Activated T-cell treated with anti-CD3 and anti-CD28 coated beads, Interleukin-2, amount 50 U/mL, for 1 hour (primary cell): ENCODE measurements around the gene TRIM56.
"Not testable (repeated sequence)": the region's sequence is repeated elsewhere in the genome, so short reads cannot be mapped to it uniquely, and the experiment has no call there.

ENCODE experiments used
- DNase-seq: peaks from one replicate; pipeline ENCODE4 v3.0.0-alpha.2; 2020

Gene TRIM56

GRCh38 chr7:101115215-101115614 is 29.9 kb downstream of the TRIM56 start:
- DNase-seq = no peak

GRCh38 chr7:101116898-101117297 is 31.6 kb downstream of the TRIM56 start:
- no peak for DNase-seq

- DNase-seq = no peak
These were observed 33.6 kb downstream of the TRIM56 start for GRCh38 chr7:101118856-101119255.

GRCh38 chr7:101119876-101120275 is 34.6 kb downstream of the TRIM56 start:
- DNase-seq = no peak

- no peak for DNase-seq
These were observed 35.0 kb downstream of the TRIM56 start for GRCh38 chr7:101120315-101120714.

GRCh38 chr7:101121631-101121990 is 36.3 kb downstream of the TRIM56 start:
- DNase-seq = not testable (repeated sequence)

GRCh38 chr7:101121991-101122932 is 37.0 kb downstream of the TRIM56 start:
- no peak for DNase-seq

GRCh38 chr7:101122933-101123702 is 37.8 kb downstream of the TRIM56 start:
- DNase-seq = no peak

- DNase-seq = no peak
These were observed 38.4 kb downstream of the TRIM56 start for GRCh38 chr7:101123703-101124068.

GRCh38 chr7:101124376-101125056 is 39.2 kb downstream of the TRIM56 start:
- DNase-seq = no peak

- no peak for DNase-seq
These were observed 40.8 kb downstream of the TRIM56 start for GRCh38 chr7:101125989-101126650.

- peak; percentile 54 for DNase-seq
These were observed 41.6 kb downstream of the TRIM56 start, which contains the start of gene SERPINE1 for GRCh38 chr7:101126651-101127459. Gene SERPINE1, plus strand, starts transcription at chr7:101127104. Its CDS starts 1,290 bp downstream, at chr7:101128394.

- no peak for DNase-seq
These were observed 42.3 kb downstream of the TRIM56 start for GRCh38 chr7:101127460-101128039.

GRCh38 chr7:101128040-101128834 is 43.0 kb downstream of the TRIM56 start:
- DNase-seq = no peak

GRCh38 chr7:101129603-101130117 is 44.4 kb downstream of the TRIM56 start:
- DNase-seq = no peak

- DNase-seq = not testable (repeated sequence)
These were observed 47.6 kb downstream of the TRIM56 start for GRCh38 chr7:101132626-101133600.

GRCh38 chr7:101133621-101134398 is 48.5 kb downstream of the TRIM56 start:
- DNase-seq = no peak

GRCh38 chr7:101134399-101134980 is 49.2 kb downstream of the TRIM56 start:
- no peak for DNase-seq
